SK-N-SH (cell line): ENCODE measurements around the gene LSMEM2. TPM values are rescaled to one million over a fixed set of nuclear protein-coding genes. Genes with fewer than 3 reads are reported as not detected.

Experiments used
- CTCF ChIP-seq: fragments of 200-600 bp; sonication (generic); IDR thresholded peaks from 2 replicates; pipeline ENCODE4 v1.6.1; 2017; ENCODE audit warnings: antibody characterized with exemption, mild to moderate bottlenecking, moderate library complexity
- EP300 ChIP-seq, 2 experiments: IDR thresholded peaks; 2 replicates each; pipeline versions ENCODE4 v1.4.0 to v1.6.1; 2012; ENCODE audit warnings: borderline replicate concordance in 1 of 2, low read depth in 1 of 2, low read length in 1 of 2
- FOSL2 ChIP-seq: IDR thresholded peaks from 2 replicates; pipeline ENCODE4 v1.4.0; 2012; ENCODE audit warnings: low read depth, mild to moderate bottlenecking, moderate library complexity, borderline replicate concordance
- FOXJ3 ChIP-seq: sonication (generic); formaldehyde crosslinking; IDR thresholded peaks from 2 replicates; pipeline ENCODE4 v1.5.1; 2020; ENCODE audit warnings: mild to moderate bottlenecking, missing genetic modification reagents
- GABPA ChIP-seq: IDR thresholded peaks from 2 replicates; pipeline ENCODE4 v1.4.0; 2012; ENCODE audit warnings: low read depth, mild to moderate bottlenecking
- IRF3 ChIP-seq: fragments of 150-350 bp; IDR thresholded peaks from 2 replicates; pipeline ENCODE4 v1.6.1; 2016; ENCODE audit warnings: mild to moderate bottlenecking, low read depth, low read length
- NFIC ChIP-seq: IDR thresholded peaks from 2 replicates; pipeline ENCODE4 v1.4.0; 2012; ENCODE audit warnings: borderline replicate concordance
- PBX3 ChIP-seq: IDR thresholded peaks from 2 replicates; pipeline ENCODE4; 2012
- POLR2AphosphoS5 ChIP-seq: IDR thresholded peaks from 2 replicates; pipeline ENCODE4 v1.6.1; 2012; ENCODE audit warnings: low read depth, low read length
- REST ChIP-seq: IDR thresholded peaks from 2 replicates; pipeline ENCODE4 v1.6.1; 2012; ENCODE audit warnings: mild to moderate bottlenecking, low read depth, low read length, moderate library complexity
- SIN3A ChIP-seq: IDR thresholded peaks from 2 replicates; pipeline ENCODE4 v1.6.1; 2012; ENCODE audit warnings: low read depth, mild to moderate bottlenecking, low read length, moderate library complexity, borderline replicate concordance
- TCF12 ChIP-seq: IDR thresholded peaks from 2 replicates; pipeline ENCODE4 v1.4.0; 2012
- TEAD4 ChIP-seq: IDR thresholded peaks from 2 replicates; pipeline ENCODE4 v1.4.0; 2012; ENCODE audit warnings: mild to moderate bottlenecking, borderline replicate concordance; ENCODE audit not compliant: insufficient read depth
- polyA plus RNA-seq, 3 experiments: library from polyadenylated mRNA; depleted of rRNA; stranded (reverse); fragments of >200 nt; gene quantifications; 2 replicates each; pipeline ENCODE4 v1.2.3, GENCODE V29; 2012

LSMEM2 gene
- polyA plus RNA-seq, 1 of the 3 experiments (the other 2 are of a cell fraction), result 0.03 TPM

DNA sequence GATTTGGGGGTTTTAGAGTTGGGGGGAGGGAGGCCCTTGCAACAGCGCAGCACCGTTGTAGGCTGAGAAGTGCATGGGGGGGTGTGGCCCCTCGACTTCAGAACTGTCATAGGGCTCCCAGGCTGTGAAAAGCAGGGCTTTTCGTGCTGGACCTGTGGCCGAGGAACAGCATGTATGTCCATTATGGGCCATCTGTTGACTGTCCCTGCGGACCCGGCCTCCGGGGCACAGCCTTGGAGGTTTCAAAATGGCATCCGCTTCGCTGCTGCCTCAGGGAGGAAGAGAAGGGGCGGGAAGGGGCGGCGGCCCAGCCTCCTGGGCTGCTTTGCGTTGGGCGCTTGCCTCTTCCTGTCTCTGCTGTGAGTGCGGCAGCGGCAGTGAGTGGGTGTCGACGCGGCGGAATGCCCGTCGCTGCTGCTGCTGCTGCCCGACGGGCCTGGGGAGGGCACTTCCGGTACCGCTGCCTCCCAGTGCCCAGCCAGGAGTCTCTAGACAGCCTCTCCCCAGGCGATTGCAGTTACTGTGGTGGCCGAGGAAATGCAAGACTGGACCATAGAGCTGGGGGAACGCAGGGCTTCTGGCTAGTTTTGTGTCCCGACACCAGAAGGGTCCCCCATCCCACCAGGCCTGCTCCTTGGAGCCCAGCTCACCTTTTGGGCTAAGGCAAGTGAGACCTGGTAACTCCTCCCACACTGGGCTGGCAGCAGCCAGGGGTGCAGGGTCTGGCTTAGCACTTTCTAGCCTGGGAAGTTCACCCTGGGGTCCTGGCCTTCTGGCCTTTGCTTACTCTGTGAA lies 40.9 kb upstream of the LSMEM2 start (continued):
- TF ChIP-seq REST, result no peak
- peak; percentile 4; the same call in 1 of the 2 replicates for TF ChIP-seq TCF12
- TF ChIP-seq FOSL2, result no peak
- no peak for TF ChIP-seq IRF3
- peak; percentile 77 for TF ChIP-seq GABPA
- peak in 1 of 2 experiments; percentile 14; a peak in 1 of 4 replicates for TF ChIP-seq EP300 (IDR thresholded peaks at IDR 0.05; ENCODE audit: borderline replicate concordance in 1 of 2, low read depth in 1 of 2, low read length in 1 of 2)
- TF ChIP-seq TEAD4, result no peak
- TF ChIP-seq SIN3A, result peak; percentile 85; the same call in 1 of the 2 replicates
- TF ChIP-seq CTCF, result no peak
- TF ChIP-seq NFIC, result no peak
- TF ChIP-seq FOXJ3 (CRISPR knock-in tag), result no peak
- peak; percentile 85 for TF ChIP-seq POLR2AphosphoS5
- no peak for TF ChIP-seq PBX3
